Smooth muscle cell (in vitro differentiated cells): ENCODE results near the gene PRPF6. TPM values are rescaled to one million over a fixed set of nuclear protein-coding genes. Genes with fewer than 3 reads are reported as not detected.

ENCODE experiments used
- DNase-seq: peaks from one replicate; lab custom pipeline; 2025; ENCODE audit not compliant: unreplicated experiment; lab: John Stamatoyannopoulos, UW
- H2AFZ ChIP-seq: fragments of 200-600 bp; sonication (generic); 2 replicates; pipeline ENCODE4 v1.6.0; 2016; ENCODE audit warnings: antibody characterized with exemption, low read depth, mild to moderate bottlenecking
- H3F3A ChIP-seq: fragments of 200-600 bp; sonication (generic); 2 replicates; pipeline ENCODE4 v1.6.0; 2017; ENCODE audit warnings: antibody characterized with exemption, low read depth
- H3K27ac ChIP-seq: fragments of 200-600 bp; sonication (generic); 2 replicates; pipeline ENCODE4 v1.5.1; 2016; ENCODE audit warnings: low read depth, mild to moderate bottlenecking
- H3K27me3 ChIP-seq: fragments of 200-600 bp; sonication (generic); 2 replicates; pipeline ENCODE4 v1.6.1; 2016; ENCODE audit warnings: low read depth, mild to moderate bottlenecking
- H3K36me3 ChIP-seq: fragments of 200-600 bp; sonication (generic); 2 replicates; pipeline ENCODE4 v1.5.1; 2016; ENCODE audit warnings: low read depth
- H3K4me1 ChIP-seq: fragments of 200-600 bp; sonication (generic); 2 replicates; pipeline ENCODE4 v1.5.1; 2016; ENCODE audit warnings: low read depth
- H3K4me2 ChIP-seq: fragments of 200-600 bp; sonication (generic); 2 replicates; pipeline ENCODE4 v1.6.0; 2016; ENCODE audit warnings: mild to moderate bottlenecking
- H3K4me3 ChIP-seq: fragments of 200-600 bp; sonication (generic); 2 replicates; pipeline ENCODE4 v1.5.1; 2016; ENCODE audit warnings: mild to moderate bottlenecking
- H3K79me2 ChIP-seq: fragments of 200-600 bp; sonication (generic); 2 replicates; pipeline ENCODE4 v1.6.0; 2016; ENCODE audit warnings: low read depth, mild to moderate bottlenecking
- H3K9ac ChIP-seq: fragments of 200-600 bp; sonication (generic); 2 replicates; pipeline ENCODE4 v1.6.0; 2016; ENCODE audit warnings: low read depth
- H3K9me3 ChIP-seq: fragments of 200-600 bp; sonication (generic); replicated peaks from 2 replicates; pipeline ENCODE4 v1.5.1; 2016; ENCODE audit warnings: low read depth
- H4K20me1 ChIP-seq: fragments of 200-600 bp; sonication (generic); 2 replicates; pipeline ENCODE4 v1.6.0; 2016; ENCODE audit warnings: low read depth
- CTCF ChIP-seq: fragments of 200-600 bp; sonication (generic); IDR thresholded peaks from 2 replicates; pipeline ENCODE4 v1.5.1; 2017; ENCODE audit warnings: borderline replicate concordance, mild to moderate bottlenecking, antibody characterized with exemption; ENCODE audit not compliant: insufficient read depth, poor library complexity, severe bottlenecking
- WGBS: methylation state at CpG from one replicate; pipeline ENCODE4 v1.1.7; 2016; ENCODE audit warnings: low lambda C conversion rate; 5-methylcytosine and 5-hydroxymethylcytosine counted together
- polyA plus RNA-seq: library from polyadenylated mRNA; unstranded; fragments of >200 nt; fragmentation: Nextera tagmentation; extraction: Ambion mirVana; gene quantifications from 2 replicates; pipeline ENCODE4 v1.2.1, GENCODE V29; 2016
- total RNA-seq: library from RNA; depleted of rRNA; stranded (reverse); fragments of >200 nt; gene quantifications from 2 replicates; pipeline ENCODE4 v1.2.3, GENCODE V29; 2014

The PRPF6 gene
- total and polyA plus RNA-seq, 2 experiments from 2014 or later = 33.3 to 51.2 TPM

DNA sequence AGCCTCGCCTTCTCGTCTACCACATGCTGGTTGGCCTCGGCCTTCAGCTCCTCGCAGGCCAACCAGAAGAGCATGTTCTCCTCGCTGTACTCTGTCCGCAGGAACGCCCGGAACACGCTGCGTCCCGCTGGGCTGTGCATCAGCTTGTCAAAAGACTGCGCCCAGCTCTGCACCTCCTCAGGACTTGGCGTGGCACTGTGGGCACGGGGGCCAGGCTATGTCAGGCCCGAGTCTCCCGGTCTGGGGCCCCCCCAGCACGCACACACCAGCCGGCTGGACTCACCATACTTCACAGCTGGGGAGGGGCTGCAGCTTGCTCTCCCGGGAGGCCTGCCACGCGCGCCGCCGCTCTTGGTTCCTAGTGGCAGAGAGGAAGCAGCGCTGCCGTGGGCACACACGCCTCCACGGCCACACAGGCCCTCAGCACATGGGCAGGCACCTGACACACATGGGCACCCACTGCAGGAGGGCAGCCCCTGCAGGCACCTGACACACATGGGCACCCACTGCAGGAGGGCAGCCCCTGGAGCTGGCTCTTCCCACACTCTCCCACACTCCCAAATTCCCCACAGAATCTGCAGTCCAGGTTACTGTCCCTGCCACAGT, 93.4 kb downstream of the PRPF6 start:
- no peak for DNase-seq
- Histone ChIP-seq H3K36me3 (no peaks in the 10 kb centered on the region), H3K4me2 (no peak overlapping the region), H3K4me1 (peaks cover 5% of the 10 kb centered on the region), H3F3A (no peaks in the 10 kb centered on the region), H3K9ac (no peak overlapping the region), H3K79me2 (no peaks in the 10 kb centered on the region), H3K27ac (no peak overlapping the region), H4K20me1 (no peaks in the 10 kb centered on the region), H3K9me3 (no peaks in the 10 kb centered on the region), H3K4me3 (no peak overlapping the region), H3K27me3 (no peaks in the 10 kb centered on the region), H2AFZ (no peak overlapping the region)
- WGBS = 96% methylated on average over 27 of the region's 28 CpGs
- no peak for TF ChIP-seq CTCF

DNA sequence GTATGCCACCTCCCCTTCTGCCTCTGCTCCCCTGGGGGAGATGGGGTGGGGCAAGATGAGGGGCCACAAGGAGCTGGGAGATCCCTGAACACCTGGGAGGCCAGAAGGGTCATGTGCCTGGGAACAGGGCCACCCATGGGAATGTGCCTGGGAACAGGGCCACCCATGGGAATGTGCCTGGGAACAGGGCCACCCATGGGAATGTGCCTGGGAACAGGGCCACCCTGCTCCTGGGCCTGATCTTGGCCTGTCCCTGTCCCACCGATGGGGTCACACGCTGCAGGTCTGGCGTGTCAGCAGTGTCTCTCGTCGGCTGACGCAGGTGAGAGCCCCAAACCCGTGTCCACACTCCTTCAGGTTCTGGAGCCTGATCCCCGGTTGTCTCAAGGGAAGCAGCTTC, 94.0 kb downstream of the PRPF6 start:
- DNase-seq = no peak
- H3K4me1 ChIP-seq = peaks cover 5% of the 10 kb centered on the region
- H3K4me3 ChIP-seq = no peak overlapping the region
- H3K9ac ChIP-seq = no peak overlapping the region
- 99% methylated on average over 8 of the region's 8 CpGs for whole genome bisulfite sequencing
- no peaks in the 10 kb centered on the region for H3K27me3 ChIP-seq
- no peaks in the 10 kb centered on the region for H3K79me2 ChIP-seq
- H4K20me1 ChIP-seq = no peaks in the 10 kb centered on the region
- no peak overlapping the region for H2AFZ ChIP-seq
- no peaks in the 10 kb centered on the region for H3F3A ChIP-seq
- H3K9me3 ChIP-seq = no peaks in the 10 kb centered on the region
- no peaks in the 10 kb centered on the region for H3K36me3 ChIP-seq
- H3K27ac ChIP-seq = no peak overlapping the region
- no peak overlapping the region for H3K4me2 ChIP-seq
- no peak for TF ChIP-seq CTCF

- 95% methylated on average over 12 of the region's 12 CpGs for whole genome bisulfite sequencing
- no peak overlapping the region for H3K27ac ChIP-seq
- H3K4me1 ChIP-seq = peaks cover 5% of the 10 kb centered on the region
- H3F3A ChIP-seq = no peaks in the 10 kb centered on the region
- H3K79me2 ChIP-seq = no peaks in the 10 kb centered on the region
- TF ChIP-seq CTCF = no peak
- no peak overlapping the region for H2AFZ ChIP-seq
- no peaks in the 10 kb centered on the region for H3K9me3 ChIP-seq
- H4K20me1 ChIP-seq = no peaks in the 10 kb centered on the region
- H3K9ac ChIP-seq = no peak overlapping the region
- H3K36me3 ChIP-seq = no peaks in the 10 kb centered on the region
- H3K27me3 ChIP-seq = no peaks in the 10 kb centered on the region
- no peak overlapping the region for H3K4me2 ChIP-seq
- H3K4me3 ChIP-seq = no peak overlapping the region
- DNase-seq = no peak
Measured at GRCh38 chr20:64075556-64075955, 94.6 kb downstream of the PRPF6 start.
